Vagina (tissue), 2 donors: Measurements from ENCODE around the gene HSPA1B.

ENCODE experiments used
- POLR2A ChIP-seq, 2 donors: fragments of 450-650 bp; IDR thresholded peaks; one replicate each; pipeline ENCODE4 v1.6.1; 2017; ENCODE audit warnings: antibody characterized with exemption in 2 of 2, mild to moderate bottlenecking in 2 of 2, moderate library complexity in 2 of 2
- POLR2AphosphoS5 ChIP-seq, 2 donors: sonication (generic); formaldehyde crosslinking; IDR thresholded peaks; one replicate each; pipeline ENCODE4 v1.9.0; 2017; ENCODE audit warnings: antibody characterized with exemption in 2 of 2, mild to moderate bottlenecking in 2 of 2, low read depth in 1 of 2; ENCODE audit not compliant: insufficient read depth in 1 of 2
- TF ChIP-seq, protein P1 (sequence below), 3 experiments: fragments of 450-650 bp in 2 of 3; fragments of 200-600 bp in 1 of 3; sonication (generic) in 1 of 3; IDR thresholded peaks; one replicate each; pipeline ENCODE4 v1.5.1; 2017 to 2019; ENCODE audit warnings: antibody characterized with exemption in 3 of 3, mild to moderate bottlenecking in 2 of 3, moderate library complexity in 2 of 3

DNA sequence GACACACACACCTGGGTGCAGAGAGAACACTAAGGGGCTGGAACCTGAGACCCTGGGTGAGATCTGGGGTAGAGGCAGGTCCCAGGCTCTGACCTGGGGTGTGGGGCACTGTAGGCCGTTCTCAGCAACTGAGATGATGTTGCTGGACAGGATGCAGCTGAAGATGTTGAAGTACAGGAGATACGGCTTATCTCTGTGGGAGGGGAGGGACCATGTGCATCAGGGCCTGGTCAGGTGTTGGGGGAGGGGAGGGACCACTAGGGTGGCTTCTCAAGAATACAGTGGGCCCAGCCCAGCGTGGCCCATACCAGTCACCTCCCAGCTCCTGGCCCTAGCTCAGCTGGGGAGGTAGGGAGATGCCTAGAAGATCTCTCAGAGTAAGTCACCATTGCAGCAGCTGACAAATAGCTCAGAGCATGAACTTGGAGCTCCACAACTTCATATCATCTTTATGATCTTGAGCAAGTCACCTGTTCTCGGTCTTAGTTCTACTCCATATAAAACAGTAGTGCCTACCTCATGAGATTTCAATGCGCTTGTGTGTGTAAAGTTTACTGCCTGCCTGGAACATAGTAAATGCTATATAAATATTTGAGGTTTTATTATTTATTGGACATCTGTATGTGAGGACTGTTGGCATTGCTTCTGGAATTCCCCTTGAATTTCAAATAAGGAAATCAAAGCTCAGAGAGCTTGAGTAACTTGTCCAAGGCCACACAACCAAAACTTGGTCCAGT is 47.5 kb downstream of the HSPA1B start:
- TF ChIP-seq, protein P1, sequence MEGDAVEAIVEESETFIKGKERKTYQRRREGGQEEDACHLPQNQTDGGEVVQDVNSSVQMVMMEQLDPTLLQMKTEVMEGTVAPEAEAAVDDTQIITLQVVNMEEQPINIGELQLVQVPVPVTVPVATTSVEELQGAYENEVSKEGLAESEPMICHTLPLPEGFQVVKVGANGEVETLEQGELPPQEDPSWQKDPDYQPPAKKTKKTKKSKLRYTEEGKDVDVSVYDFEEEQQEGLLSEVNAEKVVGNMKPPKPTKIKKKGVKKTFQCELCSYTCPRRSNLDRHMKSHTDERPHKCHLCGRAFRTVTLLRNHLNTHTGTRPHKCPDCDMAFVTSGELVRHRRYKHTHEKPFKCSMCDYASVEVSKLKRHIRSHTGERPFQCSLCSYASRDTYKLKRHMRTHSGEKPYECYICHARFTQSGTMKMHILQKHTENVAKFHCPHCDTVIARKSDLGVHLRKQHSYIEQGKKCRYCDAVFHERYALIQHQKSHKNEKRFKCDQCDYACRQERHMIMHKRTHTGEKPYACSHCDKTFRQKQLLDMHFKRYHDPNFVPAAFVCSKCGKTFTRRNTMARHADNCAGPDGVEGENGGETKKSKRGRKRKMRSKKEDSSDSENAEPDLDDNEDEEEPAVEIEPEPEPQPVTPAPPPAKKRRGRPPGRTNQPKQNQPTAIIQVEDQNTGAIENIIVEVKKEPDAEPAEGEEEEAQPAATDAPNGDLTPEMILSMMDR (IDR thresholded peaks at IDR 0.05): no peak
- no peak for TF ChIP-seq POLR2A (IDR thresholded peaks at IDR 0.05)
- TF ChIP-seq POLR2AphosphoS5 (IDR thresholded peaks at IDR 0.05; ENCODE audit: insufficient read depth in 1 of 2, low read depth in 1 of 2): no peak
